SK-N-SH treated with all-trans-retinoic acid at 6 μM for 48 hours (cell line): ENCODE data around the gene CFAP20DC.
A peak's percentile ranks its signal among the peaks of the same experiment; 100 is the strongest.

ENCODE experiments used
- ATAC-seq: fragments of 200-7000 bp; cut with Tn5 transposase; 3 replicates; pipeline ENCODE4 v1.9.1; 2020; ENCODE audit warnings: mild to moderate bottlenecking, moderate library complexity
- ARNTL ChIP-seq: fragments of 450-650 bp; formaldehyde crosslinking; IDR thresholded peaks from 2 replicates; pipeline ENCODE4 v1.5.0; 2020; ENCODE audit warnings: low read depth, mild to moderate bottlenecking, moderate library complexity, borderline replicate concordance
- BACH2 ChIP-seq: fragments of 250-450 bp; sonication (Bioruptor Pico); IDR thresholded peaks from 2 replicates; pipeline ENCODE4 v1.9.0; 2021; ENCODE audit warnings: mild to moderate bottlenecking, borderline replicate concordance
- CSDC2 ChIP-seq: fragments of 250-450 bp; sonication (Bioruptor Pico); IDR thresholded peaks from 2 replicates; pipeline ENCODE4 v1.5.0; 2020; ENCODE audit warnings: mild to moderate bottlenecking, moderate library complexity
- ESRRG ChIP-seq: fragments of 250-450 bp; sonication (Bioruptor Pico); IDR thresholded peaks from 2 replicates; pipeline ENCODE4 v1.6.1; 2021; ENCODE audit warnings: mild to moderate bottlenecking
- GLIS3 ChIP-seq: fragments of 250-450 bp; sonication (Bioruptor Pico); IDR thresholded peaks from 2 replicates; pipeline ENCODE4 v1.5.0; 2020; ENCODE audit warnings: mild to moderate bottlenecking, moderate library complexity
- ISL1 ChIP-seq: fragments of 250-450 bp; sonication (Bioruptor Pico); IDR thresholded peaks from 2 replicates; pipeline ENCODE4 v2.1.2; 2022; ENCODE audit warnings: mild to moderate bottlenecking, moderate library complexity
- PATZ1 ChIP-seq: fragments of 250-450 bp; sonication (Bioruptor Pico); IDR thresholded peaks from 2 replicates; pipeline ENCODE4 v1.8.0; 2020; ENCODE audit warnings: mild to moderate bottlenecking, moderate library complexity, borderline replicate concordance
- PPARA ChIP-seq: fragments of 250-450 bp; sonication (Bioruptor Pico); IDR thresholded peaks from 2 replicates; pipeline ENCODE4 v1.5.0; 2020; ENCODE audit warnings: mild to moderate bottlenecking, borderline replicate concordance
- RARB ChIP-seq: fragments of 250-450 bp; sonication (Bioruptor Pico); IDR thresholded peaks from 2 replicates; pipeline ENCODE4 v1.8.0; 2021; ENCODE audit warnings: mild to moderate bottlenecking, moderate library complexity
- SNAI2 ChIP-seq: fragments of 250-450 bp; sonication (Bioruptor Pico); IDR thresholded peaks from 2 replicates; pipeline ENCODE4 v1.5.0; 2020; ENCODE audit warnings: mild to moderate bottlenecking, moderate library complexity
- TCF4 ChIP-seq: fragments of 250-450 bp; sonication (Bioruptor Pico); IDR thresholded peaks from 2 replicates; pipeline ENCODE4 v1.8.0; 2021; ENCODE audit warnings: mild to moderate bottlenecking, moderate library complexity, borderline replicate concordance
- TOX ChIP-seq: fragments of 250-450 bp; sonication (Bioruptor Pico); IDR thresholded peaks from 2 replicates; pipeline ENCODE4 v1.8.0; 2021; ENCODE audit warnings: mild to moderate bottlenecking, moderate library complexity, borderline replicate concordance
- ZC3H10 ChIP-seq: fragments of 250-450 bp; sonication (Bioruptor Pico); IDR thresholded peaks from 2 replicates; pipeline ENCODE4 v1.5.1; 2021; ENCODE audit warnings: mild to moderate bottlenecking, moderate library complexity
- ZFP30 ChIP-seq: fragments of 450-650 bp; formaldehyde crosslinking; IDR thresholded peaks from 2 replicates; pipeline ENCODE4 v1.5.0; 2022; ENCODE audit warnings: mild to moderate bottlenecking, moderate library complexity
- ZNF565 ChIP-seq: fragments of 450-650 bp; formaldehyde crosslinking; conservative IDR thresholded peaks from 2 replicates; pipeline ENCODE4 v1.5.0; 2020; ENCODE audit warnings: low read depth, mild to moderate bottlenecking, moderate library complexity
- ZNF70 ChIP-seq: fragments of 450-650 bp; formaldehyde crosslinking; IDR thresholded peaks from 2 replicates; pipeline ENCODE4 v1.5.0; 2020; ENCODE audit warnings: mild to moderate bottlenecking, moderate library complexity
- ZNF8 ChIP-seq: fragments of 450-650 bp; formaldehyde crosslinking; IDR thresholded peaks from 2 replicates; pipeline ENCODE4 v1.5.0; 2020; ENCODE audit warnings: mild to moderate bottlenecking, moderate library complexity
- TF ChIP-seq, protein P1 (sequence below): fragments of 250-450 bp; sonication (Bioruptor Pico); IDR thresholded peaks from 2 replicates; pipeline ENCODE4 v1.5.1; 2020; ENCODE audit warnings: low read depth, mild to moderate bottlenecking, moderate library complexity
- TF ChIP-seq, protein P2 (sequence below): fragments of 250-450 bp; sonication (Bioruptor Pico); IDR thresholded peaks from 2 replicates; pipeline ENCODE4 v1.5.1; 2021; ENCODE audit warnings: mild to moderate bottlenecking, moderate library complexity
- TF ChIP-seq, protein P3 (sequence below): fragments of 250-450 bp; sonication (Bioruptor Pico); IDR thresholded peaks from 2 replicates; pipeline ENCODE4 v1.5.0; 2020; ENCODE audit warnings: mild to moderate bottlenecking, moderate library complexity

The CFAP20DC gene

GRCh38 chr3:58837141-58837843 is 212.5 kb downstream of the CFAP20DC start (continued):
- TF ChIP-seq ZNF8 (CRISPR knock-in tag) (no peak), ZNF70 (CRISPR knock-in tag) (no peak), RARB (CRISPR knock-in tag) (no peak), ZFP30 (CRISPR knock-in tag) (no peak), PPARA (CRISPR knock-in tag) (no peak)

DNA sequence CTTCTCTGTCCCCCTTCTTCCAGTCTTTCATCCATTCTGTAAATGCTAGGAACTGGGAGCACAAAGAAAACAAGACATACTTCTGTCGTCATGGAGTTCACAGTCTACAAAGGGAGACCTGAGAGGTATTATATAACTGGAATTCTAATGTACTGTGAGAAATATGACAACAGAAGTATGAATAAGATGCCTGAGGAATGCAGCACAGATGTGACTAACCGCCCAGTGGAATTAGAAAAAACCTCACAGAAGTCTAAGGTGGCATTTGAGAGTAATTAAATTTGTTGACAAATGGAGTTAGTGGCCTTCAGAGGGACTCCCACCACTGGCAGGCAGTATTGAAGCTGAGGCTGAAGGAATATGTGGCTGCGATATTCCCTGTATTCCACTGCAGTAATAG is 214.7 kb downstream of the CFAP20DC start:
- TF ChIP-seq, protein P1, sequence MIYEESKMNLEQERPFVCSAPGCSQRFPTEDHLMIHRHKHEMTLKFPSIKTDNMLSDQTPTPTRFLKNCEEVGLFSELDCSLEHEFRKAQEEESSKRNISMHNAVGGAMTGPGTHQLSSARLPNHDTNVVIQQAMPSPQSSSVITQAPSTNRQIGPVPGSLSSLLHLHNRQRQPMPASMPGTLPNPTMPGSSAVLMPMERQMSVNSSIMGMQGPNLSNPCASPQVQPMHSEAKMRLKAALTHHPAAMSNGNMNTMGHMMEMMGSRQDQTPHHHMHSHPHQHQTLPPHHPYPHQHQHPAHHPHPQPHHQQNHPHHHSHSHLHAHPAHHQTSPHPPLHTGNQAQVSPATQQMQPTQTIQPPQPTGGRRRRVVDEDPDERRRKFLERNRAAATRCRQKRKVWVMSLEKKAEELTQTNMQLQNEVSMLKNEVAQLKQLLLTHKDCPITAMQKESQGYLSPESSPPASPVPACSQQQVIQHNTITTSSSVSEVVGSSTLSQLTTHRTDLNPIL (CRISPR knock-in tag) = no peak
- TF ChIP-seq ISL1 = no peak
- no peak for TF ChIP-seq ZFP30 (CRISPR knock-in tag)
- peak; percentile 89 for ATAC-seq

DNA sequence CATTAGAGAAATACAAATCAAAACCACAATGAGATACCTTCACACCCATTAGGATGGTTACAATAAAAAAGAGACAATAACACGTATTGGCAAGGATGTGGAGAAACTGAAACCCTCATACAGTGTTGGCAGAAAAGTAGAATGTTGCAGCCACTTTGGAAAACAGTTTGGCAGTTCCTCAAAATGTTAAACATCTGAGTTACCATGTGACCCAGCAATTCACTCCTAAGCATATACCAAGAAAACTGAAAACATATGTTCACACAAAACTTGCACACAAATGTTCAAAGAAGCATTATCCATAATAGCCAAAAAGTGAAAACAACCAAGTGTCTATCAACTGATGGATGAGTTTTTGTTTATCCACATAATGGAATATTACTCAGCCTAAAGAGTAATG is 216.3 kb downstream of the CFAP20DC start:
- no peak for ATAC-seq

More for the DNA sequence above, 216.3 kb downstream of the CFAP20DC start:
- TF ChIP-seq TCF4 (no peak), GLIS3 (CRISPR knock-in tag) (no peak), ZNF565 (CRISPR knock-in tag) (no peak), SNAI2 (no peak), ZC3H10 (no peak), ISL1 (no peak), ARNTL (CRISPR knock-in tag) (no peak), ZNF8 (CRISPR knock-in tag) (no peak), CSDC2 (CRISPR knock-in tag) (no peak), ESRRG (CRISPR knock-in tag) (no peak), BACH2 (no peak), TOX (CRISPR knock-in tag) (no peak), PATZ1 (CRISPR knock-in tag) (no peak)
- TF ChIP-seq, protein P2, sequence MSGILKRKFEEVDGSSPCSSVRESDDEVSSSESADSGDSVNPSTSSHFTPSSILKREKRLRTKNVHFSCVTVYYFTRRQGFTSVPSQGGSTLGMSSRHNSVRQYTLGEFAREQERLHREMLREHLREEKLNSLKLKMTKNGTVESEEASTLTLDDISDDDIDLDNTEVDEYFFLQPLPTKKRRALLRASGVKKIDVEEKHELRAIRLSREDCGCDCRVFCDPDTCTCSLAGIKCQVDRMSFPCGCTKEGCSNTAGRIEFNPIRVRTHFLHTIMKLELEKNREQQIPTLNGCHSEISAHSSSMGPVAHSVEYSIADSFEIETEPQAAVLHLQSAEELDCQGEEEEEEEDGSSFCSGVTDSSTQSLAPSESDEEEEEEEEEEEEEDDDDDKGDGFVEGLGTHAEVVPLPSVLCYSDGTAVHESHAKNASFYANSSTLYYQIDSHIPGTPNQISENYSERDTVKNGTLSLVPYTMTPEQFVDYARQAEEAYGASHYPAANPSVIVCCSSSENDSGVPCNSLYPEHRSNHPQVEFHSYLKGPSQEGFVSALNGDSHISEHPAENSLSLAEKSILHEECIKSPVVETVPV (CRISPR knock-in tag) = no peak
- TF ChIP-seq, protein P3, sequence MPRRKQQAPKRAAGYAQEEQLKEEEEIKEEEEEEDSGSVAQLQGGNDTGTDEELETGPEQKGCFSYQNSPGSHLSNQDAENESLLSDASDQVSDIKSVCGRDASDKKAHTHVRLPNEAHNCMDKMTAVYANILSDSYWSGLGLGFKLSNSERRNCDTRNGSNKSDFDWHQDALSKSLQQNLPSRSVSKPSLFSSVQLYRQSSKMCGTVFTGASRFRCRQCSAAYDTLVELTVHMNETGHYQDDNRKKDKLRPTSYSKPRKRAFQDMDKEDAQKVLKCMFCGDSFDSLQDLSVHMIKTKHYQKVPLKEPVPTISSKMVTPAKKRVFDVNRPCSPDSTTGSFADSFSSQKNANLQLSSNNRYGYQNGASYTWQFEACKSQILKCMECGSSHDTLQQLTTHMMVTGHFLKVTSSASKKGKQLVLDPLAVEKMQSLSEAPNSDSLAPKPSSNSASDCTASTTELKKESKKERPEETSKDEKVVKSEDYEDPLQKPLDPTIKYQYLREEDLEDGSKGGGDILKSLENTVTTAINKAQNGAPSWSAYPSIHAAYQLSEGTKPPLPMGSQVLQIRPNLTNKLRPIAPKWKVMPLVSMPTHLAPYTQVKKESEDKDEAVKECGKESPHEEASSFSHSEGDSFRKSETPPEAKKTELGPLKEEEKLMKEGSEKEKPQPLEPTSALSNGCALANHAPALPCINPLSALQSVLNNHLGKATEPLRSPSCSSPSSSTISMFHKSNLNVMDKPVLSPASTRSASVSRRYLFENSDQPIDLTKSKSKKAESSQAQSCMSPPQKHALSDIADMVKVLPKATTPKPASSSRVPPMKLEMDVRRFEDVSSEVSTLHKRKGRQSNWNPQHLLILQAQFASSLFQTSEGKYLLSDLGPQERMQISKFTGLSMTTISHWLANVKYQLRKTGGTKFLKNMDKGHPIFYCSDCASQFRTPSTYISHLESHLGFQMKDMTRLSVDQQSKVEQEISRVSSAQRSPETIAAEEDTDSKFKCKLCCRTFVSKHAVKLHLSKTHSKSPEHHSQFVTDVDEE = no peak
- TF ChIP-seq, protein P1 (CRISPR knock-in tag) = no peak
